Activated naive CD8-positive, alpha-beta T cell treated with anti-CD3 and anti-CD28 coated beads, Interleukin-2, amount 10 ng/mL, durations not matched to agents 7 days and 5 days (primary cell): ENCODE data around the gene GRK6. TPM values are rescaled to one million over a fixed set of nuclear protein-coding genes. Genes with fewer than 3 reads are reported as not detected.
A peak's percentile ranks its signal among the peaks of the same experiment; 100 is the strongest.

Experiments
- ATAC-seq: fragments of 150-1000 bp; cut with Tn5 transposase; one replicate; pipeline ENCODE4 v1.10.0; 2021; ENCODE audit warnings: low read depth, moderate library complexity
- POLR2A ChIA-PET: fragments of 350-600 bp; sonication (Branson Sonifier 250); formaldehyde crosslinking; loops from one replicate; lab custom pipeline; 2021; ENCODE audit warnings: antibody characterized with exemption; lab: Charles Lee
- DNase-seq: peaks from one replicate; pipeline ENCODE4 v3.0.0; 2021
- H3K27ac Mint-ChIP-seq: one replicate; pipeline ENCODE4 v1.8.0; 2022; ENCODE audit warnings: mild to moderate bottlenecking, mixed read lengths
- H3K27me3 Mint-ChIP-seq: one replicate; pipeline ENCODE4 v1.8.0; 2022; ENCODE audit warnings: mild to moderate bottlenecking, moderate library complexity, mixed read lengths
- H3K36me3 Mint-ChIP-seq: one replicate; pipeline ENCODE4 v1.8.0; 2021; ENCODE audit warnings: mild to moderate bottlenecking, mixed read lengths
- H3K4me1 Mint-ChIP-seq: one replicate; pipeline ENCODE4 v1.8.0; 2021; ENCODE audit warnings: mixed read lengths
- H3K4me3 Mint-ChIP-seq: one replicate; pipeline ENCODE4 v1.8.0; 2022; ENCODE audit warnings: mild to moderate bottlenecking, moderate library complexity, mixed read lengths
- H3K9me3 Mint-ChIP-seq: one replicate; pipeline ENCODE4 v1.8.0; 2021; ENCODE audit warnings: mixed read lengths
- total RNA-seq, 2 experiments: library from RNA; stranded (reverse); gene quantifications; one replicate each; pipeline ENCODE4 v1.2.3, GENCODE V29; 2021

Gene GRK6
- total RNA-seq, 2 experiments from 2014 or later: 181 to 186 TPM

DNA sequence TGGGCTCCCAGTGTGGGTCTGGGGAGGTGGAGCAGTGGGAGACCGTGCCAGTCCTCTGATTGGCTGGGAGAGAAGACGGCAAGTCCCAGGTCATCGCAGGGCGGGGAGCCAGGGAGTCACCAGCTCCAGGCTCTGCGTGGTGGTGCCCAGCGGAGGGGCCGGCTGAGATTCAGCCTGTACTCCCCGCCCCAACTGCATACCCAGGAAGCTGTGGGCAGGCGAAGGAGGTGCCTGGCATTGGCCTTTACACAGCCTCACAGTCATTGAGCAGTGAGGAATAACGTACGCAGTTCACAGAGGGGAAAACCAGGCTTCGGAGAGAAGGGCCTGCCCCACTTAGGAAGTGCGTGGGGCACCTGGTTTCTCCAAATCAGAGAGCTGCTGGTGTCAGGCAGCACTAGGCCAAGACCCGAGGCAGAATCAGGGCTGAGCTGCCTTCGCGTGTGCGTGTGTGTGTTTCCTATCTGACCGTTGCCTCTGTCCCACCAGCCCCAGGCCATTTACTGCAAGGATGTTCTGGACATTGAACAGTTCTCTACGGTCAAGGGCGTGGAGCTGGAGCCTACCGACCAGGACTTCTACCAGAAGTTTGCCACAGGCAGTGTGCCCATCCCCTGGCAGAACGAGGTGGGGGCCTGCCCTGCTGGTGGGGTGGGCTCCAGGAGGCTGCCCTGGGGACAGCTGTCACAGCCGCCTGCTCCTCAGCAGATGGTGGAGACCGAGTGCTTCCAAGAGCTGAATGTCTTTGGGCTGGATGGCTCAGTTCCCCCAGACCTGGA, 13.9 kb downstream of the GRK6 start:
- H3K36me3 Mint-ChIP-seq: peaks cover 26% of the 10 kb centered on the region
- peak; percentile 31 for DNase-seq

DNA sequence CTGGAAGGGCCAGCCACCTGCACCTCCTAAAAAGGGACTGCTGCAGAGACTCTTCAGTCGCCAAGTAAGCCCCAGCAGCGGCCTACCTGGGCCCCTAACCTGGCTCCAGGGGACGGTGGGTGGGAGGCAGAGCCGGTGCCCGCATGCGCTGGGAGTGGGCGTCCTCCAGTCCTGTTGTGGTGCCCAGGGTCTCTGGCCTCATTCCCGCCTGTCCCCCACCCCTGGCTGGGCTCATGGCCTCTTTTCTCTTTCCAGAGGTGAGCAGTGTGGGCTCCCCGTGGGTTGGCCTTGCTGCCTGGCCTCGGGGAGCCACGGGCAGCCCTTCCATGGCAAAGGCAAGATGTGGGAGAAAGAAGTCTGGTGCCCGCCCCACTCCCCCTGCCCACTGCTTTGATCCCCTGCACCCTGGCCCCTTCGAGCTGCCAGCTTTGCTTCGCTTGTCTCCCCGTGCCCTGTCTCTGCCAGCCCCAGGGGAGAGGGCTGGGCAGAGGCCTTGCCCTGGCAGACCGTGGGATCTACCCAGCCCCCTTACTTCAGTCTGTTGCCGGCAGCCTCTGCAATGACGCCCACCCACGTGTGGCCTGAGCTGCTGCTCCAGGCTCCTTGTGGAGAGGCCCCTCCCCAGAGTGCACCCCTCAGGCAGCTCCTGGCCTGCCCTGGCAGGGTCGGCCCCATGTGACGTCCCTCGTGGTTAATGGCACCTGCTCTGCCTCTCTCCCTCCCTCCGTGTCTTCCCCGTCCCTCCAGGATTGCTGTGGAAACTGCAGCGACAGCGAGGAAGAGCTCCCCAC, 14.7 kb downstream of the GRK6 start:
- no peak for DNase-seq
- H3K27ac Mint-ChIP-seq: no peak overlapping the region
- H3K4me3 Mint-ChIP-seq: no peak overlapping the region
- POLR2A ChIA-PET: interaction anchor here (0.8 to 12.5 kb wide), 5 partner anchors 11 to 37 kb away, joined by 3 to 312 read pairs (median 8); partner anchors contain the start of gene GRK6
- peaks cover 35% of the 10 kb centered on the region for H3K4me1 Mint-ChIP-seq
- peaks cover 22% of the 10 kb centered on the region for H3K36me3 Mint-ChIP-seq
- H3K27me3 Mint-ChIP-seq: no peaks in the 10 kb centered on the region
- H3K9me3 Mint-ChIP-seq: no peaks in the 10 kb centered on the region
- no peak for ATAC-seq

More for the DNA sequence above, 13.9 kb downstream of the GRK6 start:
- Mint-ChIP-seq H3K27ac (peak overlapping the region; percentile 6), H3K27me3 (no peaks in the 10 kb centered on the region), H3K4me3 (no peak overlapping the region), H3K4me1 (peaks cover 28% of the 10 kb centered on the region), H3K9me3 (no peaks in the 10 kb centered on the region)
- POLR2A ChIA-PET: interaction anchor here (0.8 to 12.5 kb wide), 3 partner anchors 10 to 36 kb away, joined by 3 to 312 read pairs (median 19); partner anchors contain the start of gene GRK6
- peak; percentile 4 for ATAC-seq

DNA sequence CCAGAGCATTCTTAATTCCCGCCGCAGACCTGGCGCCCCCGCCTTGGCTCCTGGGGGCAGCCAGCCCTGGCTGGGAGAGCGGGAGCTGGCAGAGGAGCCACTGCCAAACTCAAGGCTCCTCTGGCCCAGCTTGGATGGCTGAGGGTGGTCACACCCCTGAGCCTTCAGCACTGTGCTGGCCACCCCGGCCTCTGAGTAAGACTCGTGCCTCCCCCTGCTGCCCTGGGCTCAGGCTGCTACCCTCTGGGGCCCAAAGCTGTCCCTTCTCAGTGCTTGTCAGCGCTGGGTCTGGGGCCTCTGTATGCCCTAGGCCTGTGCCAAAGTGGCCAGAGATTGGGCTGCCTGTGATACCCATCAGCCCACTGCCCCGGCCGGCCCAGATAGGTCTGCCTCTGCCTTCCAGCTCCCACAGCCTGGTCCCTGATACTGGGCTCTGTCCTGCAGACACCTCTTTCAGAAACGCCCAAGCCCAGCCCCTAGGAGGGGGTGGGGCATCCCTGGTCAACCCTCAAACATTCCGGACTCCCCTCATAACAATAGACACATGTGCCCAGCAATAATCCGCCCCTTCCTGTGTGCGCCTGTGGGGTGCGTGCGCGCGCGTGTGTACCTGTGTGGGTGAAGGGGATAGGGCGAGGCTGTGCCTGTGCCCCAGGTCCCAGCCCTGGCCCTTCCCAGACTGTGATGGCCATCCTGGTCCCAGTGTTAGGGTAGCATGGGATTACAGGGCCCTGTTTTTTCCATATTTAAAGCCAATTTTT, 15.8 kb downstream of the GRK6 start:
- ATAC-seq (no peak), DNase-seq (peak; percentile 28)
- H3K4me1 Mint-ChIP-seq: peaks cover 34% of the 10 kb centered on the region
- no peak overlapping the region for H3K27ac Mint-ChIP-seq
- H3K9me3 Mint-ChIP-seq: no peaks in the 10 kb centered on the region
- H3K4me3 Mint-ChIP-seq: no peak overlapping the region
- POLR2A ChIA-PET: interaction anchor here (1.0 to 12.5 kb wide), 4 partner anchors 12 to 39 kb away, joined by 4 to 312 read pairs (median 65); partner anchors contain the start of gene GRK6
- peaks cover 19% of the 10 kb centered on the region for H3K36me3 Mint-ChIP-seq
- H3K27me3 Mint-ChIP-seq: no peaks in the 10 kb centered on the region

DNA sequence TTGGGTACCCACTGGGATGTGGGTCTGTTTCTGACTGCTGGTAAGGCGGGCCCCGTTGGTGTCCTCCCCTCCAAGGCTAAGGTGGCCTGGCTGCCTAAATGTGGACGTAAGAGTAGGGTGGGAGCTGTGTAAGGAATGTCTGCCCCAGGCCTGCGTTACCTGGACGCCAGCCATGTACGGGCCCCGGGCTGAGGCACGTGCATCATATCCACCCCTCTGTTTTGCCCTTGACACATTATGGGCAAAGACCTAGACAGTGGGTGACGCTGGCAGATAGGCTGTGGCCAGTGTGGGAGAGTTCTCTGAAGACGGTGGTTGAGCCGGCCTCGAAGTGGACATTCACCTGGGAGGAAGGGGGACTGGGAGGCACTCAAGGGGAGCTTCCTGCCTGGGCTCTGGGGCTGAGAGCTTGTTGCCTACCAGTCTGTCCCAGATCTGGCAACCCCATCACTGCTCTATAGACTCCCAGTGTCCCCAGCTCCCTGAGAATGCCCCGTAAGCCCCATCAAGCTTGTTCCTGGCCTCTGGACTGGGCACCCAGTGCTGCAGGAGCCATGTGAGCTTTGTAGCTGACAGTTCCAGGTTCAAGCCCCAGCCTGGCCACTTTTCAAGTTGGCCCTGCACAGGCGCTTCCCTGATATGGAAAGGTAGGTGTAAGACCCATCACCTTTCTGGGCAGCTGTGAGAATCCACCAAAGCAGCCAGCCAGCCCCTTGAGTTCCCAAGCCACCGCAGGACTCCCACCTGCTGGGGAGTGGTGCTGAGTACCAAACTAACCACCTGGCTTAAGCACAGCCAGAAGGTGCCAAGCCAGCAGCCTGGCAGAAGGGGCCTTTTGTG, 16.9 kb downstream of the GRK6 start:
- H3K4me3 Mint-ChIP-seq: no peak overlapping the region
- POLR2A ChIA-PET: interaction anchor here (0.8 to 12.5 kb wide), 6 partner anchors 6 to 54 kb away, joined by 4 to 312 read pairs (median 26); partner anchors contain the start of gene GRK6

DNA sequence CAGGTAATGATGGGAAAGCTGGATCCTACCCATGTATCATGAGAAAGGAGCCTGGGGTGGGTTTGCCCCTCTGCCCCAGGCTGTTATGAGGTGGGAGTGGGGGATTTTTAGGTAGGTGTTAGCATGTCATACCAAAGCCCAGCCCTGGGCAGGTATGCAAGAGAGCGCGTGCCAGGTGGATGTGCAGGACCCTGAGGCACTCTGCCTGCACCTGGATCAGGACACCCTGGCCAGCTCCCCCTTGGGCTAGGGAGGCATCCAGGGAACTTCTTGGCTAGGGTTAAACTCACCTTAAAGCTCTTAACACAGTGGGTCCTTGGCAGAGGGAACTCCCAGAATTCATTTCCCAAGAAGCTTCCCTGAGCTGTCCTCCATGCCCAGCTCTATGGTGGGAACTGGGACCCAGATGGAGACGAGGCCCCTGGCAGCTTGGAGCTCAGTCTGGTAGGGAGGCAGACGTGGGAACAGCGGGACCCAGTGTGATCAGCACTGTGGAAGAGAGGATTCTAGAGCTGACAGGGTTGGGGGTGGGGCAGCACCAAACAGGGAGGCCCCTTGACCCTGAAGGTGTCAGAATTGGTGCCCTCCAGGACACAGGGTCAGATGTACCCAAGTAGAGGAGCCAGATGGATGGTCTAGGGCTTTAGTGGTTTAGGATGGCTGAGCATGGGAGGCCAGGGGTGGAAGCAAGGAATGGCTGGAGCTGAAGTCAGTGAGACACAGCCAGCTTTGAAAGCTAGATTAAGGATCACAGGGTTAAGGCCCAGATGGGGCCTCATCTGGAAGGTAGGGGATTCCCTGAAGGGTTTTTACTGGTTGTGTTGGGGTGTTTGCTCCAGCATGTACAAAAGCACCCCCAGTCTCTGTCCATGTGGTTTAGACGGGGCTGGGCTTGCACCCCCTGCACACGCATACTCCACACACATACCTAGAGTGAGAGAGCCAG, 17.9 kb downstream of the GRK6 start:
- Mint-ChIP-seq H3K27me3 (no peaks in the 10 kb centered on the region), H3K36me3 (peaks cover 10% of the 10 kb centered on the region), H3K9me3 (no peaks in the 10 kb centered on the region), H3K27ac (peak overlapping the region; percentile 67), H3K4me3 (no peak overlapping the region), H3K4me1 (peaks cover 38% of the 10 kb centered on the region)
- DNase-seq (peak; percentile 43), ATAC-seq (no peak)
- POLR2A ChIA-PET: interaction anchor here (0.8 to 12.5 kb wide), 9 partner anchors 7 to 73 kb away, joined by 4 to 312 read pairs (median 18); partner anchors contain the start of gene GRK6

More for the DNA sequence above, 16.9 kb downstream of the GRK6 start:
- Mint-ChIP-seq H3K27me3 (no peaks in the 10 kb centered on the region), H3K36me3 (peaks cover 11% of the 10 kb centered on the region), H3K9me3 (no peaks in the 10 kb centered on the region), H3K27ac (peak overlapping the region; percentile 30), H3K4me1 (peaks cover 38% of the 10 kb centered on the region)
- no peak for DNase-seq
- no peak for ATAC-seq

DNA sequence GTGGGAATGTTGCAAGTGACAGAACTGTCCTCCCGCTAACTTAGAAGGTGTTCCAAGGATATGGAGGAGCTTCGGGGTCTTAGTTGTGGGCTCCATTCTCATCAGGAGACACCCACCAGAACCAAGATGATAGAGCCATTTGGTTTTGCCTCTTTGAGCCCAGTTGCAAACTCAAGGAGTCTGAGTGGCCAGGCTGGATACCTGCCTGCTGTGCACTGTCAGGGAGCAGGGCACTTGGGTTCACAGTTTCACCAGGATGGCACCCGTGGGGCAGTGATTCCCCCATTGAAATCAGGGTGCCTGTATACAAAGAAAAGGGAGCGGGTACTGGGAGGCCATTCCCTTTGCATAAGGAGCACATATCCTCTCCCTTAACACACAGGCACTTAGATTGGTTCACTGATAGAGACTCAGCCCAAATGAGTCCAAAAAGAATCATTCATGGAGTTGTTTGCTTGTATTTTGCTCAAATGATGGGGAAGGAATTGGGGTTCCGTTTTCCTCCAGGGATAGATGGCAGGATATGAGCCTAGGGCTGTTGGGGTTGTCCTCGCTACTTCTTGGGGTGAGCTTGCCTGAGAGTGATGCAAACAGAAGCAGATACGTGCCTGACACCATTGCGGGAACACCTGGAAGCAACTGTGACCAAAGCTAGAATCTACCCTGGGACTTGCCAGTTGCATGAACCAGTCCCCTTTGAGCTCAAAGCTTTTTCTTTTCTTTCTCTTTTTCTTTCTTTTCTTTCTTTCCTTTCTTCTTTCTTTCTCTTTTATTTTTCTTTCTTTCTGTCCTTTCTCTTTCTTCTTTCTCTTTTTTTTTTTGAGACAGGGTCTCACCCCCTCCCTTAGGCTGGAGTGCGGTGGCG, 18.8 kb downstream of the GRK6 start:
- peak; percentile 34 for DNase-seq
- H3K4me1 Mint-ChIP-seq: peaks cover 30% of the 10 kb centered on the region

DNA sequence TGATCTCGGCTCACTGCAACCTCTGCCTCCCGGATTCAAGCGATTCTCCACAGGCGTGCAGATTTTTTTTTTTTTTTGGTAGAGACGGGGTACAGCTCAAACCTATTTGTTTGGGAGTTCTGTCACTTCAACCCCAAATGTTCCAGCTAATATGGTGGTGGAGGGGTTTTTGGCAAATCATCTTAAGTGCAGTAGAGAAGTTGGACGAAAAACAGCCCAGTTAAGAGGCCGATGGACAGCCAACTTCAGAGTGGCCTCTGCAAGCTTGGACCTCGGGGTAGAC, 19.4 kb downstream of the GRK6 start:
- DNase-seq (no peak), ATAC-seq (no peak)
- H3K4me3 Mint-ChIP-seq: peak overlapping the region; percentile 80
- no peaks in the 10 kb centered on the region for H3K27me3 Mint-ChIP-seq
- peaks cover 3% of the 10 kb centered on the region for H3K36me3 Mint-ChIP-seq
- peaks cover 30% of the 10 kb centered on the region for H3K4me1 Mint-ChIP-seq
- peak overlapping the region; percentile 87 for H3K27ac Mint-ChIP-seq
- no peaks in the 10 kb centered on the region for H3K9me3 Mint-ChIP-seq
- POLR2A ChIA-PET: interaction anchor here (0.7 to 12.5 kb wide), 18 partner anchors 9 to 143 kb away, joined by 3 to 312 read pairs (median 6); partner anchors contain the start of genes GRK6, PRELID1 and RAB24

More for the DNA sequence above, 18.8 kb downstream of the GRK6 start:
- peak overlapping the region; percentile 87 for H3K27ac Mint-ChIP-seq
- peaks cover 3% of the 10 kb centered on the region for H3K36me3 Mint-ChIP-seq
- no peaks in the 10 kb centered on the region for H3K9me3 Mint-ChIP-seq
- H3K27me3 Mint-ChIP-seq: no peaks in the 10 kb centered on the region
- POLR2A ChIA-PET: interaction anchor here (0.7 to 12.5 kb wide), 20 partner anchors 8 to 142 kb away, joined by 3 to 312 read pairs (median 6); partner anchors contain the start of genes GRK6, PRELID1 and RAB24
- ATAC-seq: no peak
- H3K4me3 Mint-ChIP-seq: peak overlapping the region; percentile 80

DNA sequence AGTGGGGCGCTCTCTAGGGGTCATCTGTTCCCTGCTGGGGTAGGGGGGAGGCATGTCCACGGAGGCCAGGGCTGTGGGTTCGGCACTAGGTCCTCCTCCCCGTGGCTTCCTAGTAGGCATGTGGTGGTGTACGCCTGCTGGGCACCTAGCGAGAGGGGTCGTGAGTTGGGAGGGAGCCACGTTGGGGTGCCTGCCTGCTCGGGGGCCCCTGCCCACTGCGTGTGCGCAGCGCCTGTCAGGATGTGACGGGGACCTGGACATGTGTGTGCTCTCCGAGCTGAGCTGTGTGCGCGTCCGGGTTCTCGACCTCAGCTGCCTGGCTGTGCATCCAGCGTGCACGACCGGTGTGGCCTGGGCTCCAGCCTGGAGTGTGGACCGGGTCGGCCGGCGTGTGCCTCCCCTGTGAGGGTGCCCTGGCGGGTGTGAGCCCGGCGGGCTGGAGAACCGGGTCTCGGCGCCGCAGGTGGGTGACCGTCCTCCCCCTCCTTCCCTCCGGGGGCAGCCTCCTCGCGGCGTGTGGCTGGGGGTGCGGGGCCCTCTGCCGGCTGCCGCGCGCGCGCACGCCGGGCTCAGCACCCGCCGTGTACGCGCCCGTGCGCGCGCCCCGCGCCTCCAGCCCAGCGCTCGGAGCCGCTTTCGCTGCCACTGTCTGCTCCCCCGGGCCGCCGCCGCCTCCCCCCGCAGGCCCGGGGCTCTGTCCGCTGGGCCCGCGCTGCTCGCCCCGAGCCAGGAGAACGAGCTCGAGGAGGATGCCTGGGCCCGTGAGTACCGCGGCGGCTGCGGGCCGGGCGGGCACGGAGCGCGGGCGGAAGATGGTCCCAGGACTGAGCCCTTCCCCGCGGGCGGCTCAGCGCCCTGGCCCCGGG, 20.0 kb downstream of the GRK6 start, which contains the start of gene PRR7:
Gene PRR7 (plus strand): TSS at position 615 of the 866 bp plus-strand sequence. CDS start 8,254 bp downstream, outside the sequence.
- Mint-ChIP-seq H3K27me3 (no peaks in the 10 kb centered on the region), H3K27ac (peak within 1 kb of the TSS; percentile 87), H3K36me3 (peaks cover 3% of the 10 kb centered on the region), H3K4me3 (peak within 1 kb of the TSS; percentile 80), H3K4me1 (peaks cover 30% of the 10 kb centered on the region), H3K9me3 (no peaks in the 10 kb centered on the region)
- POLR2A ChIA-PET: interaction anchor here (0.6 to 12.5 kb wide), 21 partner anchors 8 to 143 kb away, joined by 3 to 312 read pairs (median 4); partner anchors contain the start of genes GRK6, PRELID1 and RAB24
- peak; percentile 89 for DNase-seq
- ATAC-seq: peak; percentile 76

DNA sequence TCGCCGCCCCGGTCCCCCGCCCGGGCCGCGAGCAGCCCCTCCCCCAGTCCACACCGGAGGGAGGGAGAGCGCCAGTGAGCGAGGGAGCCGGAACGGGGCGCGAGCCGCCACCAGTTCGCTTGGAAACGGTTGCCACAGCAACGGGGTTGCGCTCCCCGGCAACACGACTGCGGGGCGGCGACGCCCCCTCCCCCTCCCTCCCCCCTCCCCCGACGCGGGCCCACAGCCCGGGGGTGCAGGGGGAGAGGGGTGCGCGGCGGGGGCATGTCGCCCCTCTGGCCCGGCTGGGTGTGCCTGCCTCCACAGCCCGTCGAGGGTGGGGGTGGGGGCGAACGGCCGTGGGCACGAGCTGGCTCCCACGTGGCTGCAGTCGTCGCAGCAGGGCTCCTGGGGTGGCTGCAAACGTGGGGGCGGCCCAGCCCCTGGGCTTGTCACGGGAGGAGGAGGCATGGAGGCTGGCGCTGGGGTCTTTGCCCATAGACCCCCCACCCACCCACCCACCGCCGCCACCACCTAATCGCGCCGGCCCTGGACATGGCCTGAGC, 20.7 kb downstream of the GRK6 start:
- Mint-ChIP-seq H3K4me3 (peak overlapping the region; percentile 28), H3K27me3 (no peaks in the 10 kb centered on the region), H3K36me3 (no peaks in the 10 kb centered on the region), H3K4me1 (peaks cover 30% of the 10 kb centered on the region), H3K27ac (no peak overlapping the region), H3K9me3 (no peaks in the 10 kb centered on the region)
- ATAC-seq (peak; percentile 21), DNase-seq (no peak)
- POLR2A ChIA-PET: interaction anchor here (0.6 to 12.5 kb wide), 10 partner anchors 8 to 95 kb away, joined by 3 to 312 read pairs (median 8); partner anchors contain the start of genes GRK6 and LMAN2
